AG09309 (cell line): ENCODE data around the gene EPHA6.

Experiments
- DNase-seq: peaks from one replicate; pipeline ENCODE4 v3.0.0-alpha.2; 2010; ENCODE audit warnings: low read depth
- H3K4me3 ChIP-seq: 2 replicates; pipeline ENCODE4 v1.5.1; 2011; ENCODE audit warnings: mild to moderate bottlenecking, low read depth, low read length, moderate library complexity; ENCODE audit not compliant: control insufficient read depth
- CTCF ChIP-seq: IDR thresholded peaks from 2 replicates; pipeline ENCODE4 v1.5.1; 2011; ENCODE audit warnings: mild to moderate bottlenecking, low read depth, low read length, inconsistent platforms; ENCODE audit not compliant: insufficient read depth, control insufficient read depth; ENCODE audit errors: missing control alignments

Gene EPHA6

GRCh38 chr3:96852849-96853248 lies 38.5 kb downstream of the EPHA6 start:
- no peak for TF ChIP-seq CTCF
- no peak overlapping the region for H3K4me3 ChIP-seq
- no peak for DNase-seq

- DNase-seq: no peak
- no peak overlapping the region for H3K4me3 ChIP-seq
- no peak for TF ChIP-seq CTCF
Observed at GRCh38 chr3:96860882-96861281, 46.5 kb downstream of the EPHA6 start.

GRCh38 chr3:96863129-96863740 lies 48.8 kb downstream of the EPHA6 start:
- no peak overlapping the region for H3K4me3 ChIP-seq
- no peak for DNase-seq
- TF ChIP-seq CTCF: peak; percentile 30

- H3K4me3 ChIP-seq: no peak overlapping the region
- TF ChIP-seq CTCF: no peak
- no peak for DNase-seq
Observed at GRCh38 chr3:96865605-96866004, 51.2 kb downstream of the EPHA6 start.

- no peak for TF ChIP-seq CTCF
- no peak for DNase-seq
- H3K4me3 ChIP-seq: no peak overlapping the region
Observed at GRCh38 chr3:96869316-96869715, 54.9 kb downstream of the EPHA6 start.

GRCh38 chr3:96877510-96877909 lies 63.1 kb downstream of the EPHA6 start:
- H3K4me3 ChIP-seq: no peak overlapping the region
- DNase-seq: no peak
- TF ChIP-seq CTCF: no peak

- no peak for TF ChIP-seq CTCF
- H3K4me3 ChIP-seq: no peak overlapping the region
- DNase-seq: no peak
Observed at GRCh38 chr3:96900031-96900430, 85.6 kb downstream of the EPHA6 start.
